ENCODE results near the gene PRKACA.

Gene PRKACA

GRCh38 chr19:14117668-14118164 lies at the start of gene PRKACA:
Gene PRKACA, minus strand, starts transcription at chr19:14117762. Its CDS starts 215 bp downstream, at chr19:14117547.
- peak; percentile 59 to 100 (median 99) for DNase-seq

GRCh38 chr19:14166999-14167575 lies 49.5 kb upstream of the PRKACA start:
- DNase-seq, result no peak

DNA sequence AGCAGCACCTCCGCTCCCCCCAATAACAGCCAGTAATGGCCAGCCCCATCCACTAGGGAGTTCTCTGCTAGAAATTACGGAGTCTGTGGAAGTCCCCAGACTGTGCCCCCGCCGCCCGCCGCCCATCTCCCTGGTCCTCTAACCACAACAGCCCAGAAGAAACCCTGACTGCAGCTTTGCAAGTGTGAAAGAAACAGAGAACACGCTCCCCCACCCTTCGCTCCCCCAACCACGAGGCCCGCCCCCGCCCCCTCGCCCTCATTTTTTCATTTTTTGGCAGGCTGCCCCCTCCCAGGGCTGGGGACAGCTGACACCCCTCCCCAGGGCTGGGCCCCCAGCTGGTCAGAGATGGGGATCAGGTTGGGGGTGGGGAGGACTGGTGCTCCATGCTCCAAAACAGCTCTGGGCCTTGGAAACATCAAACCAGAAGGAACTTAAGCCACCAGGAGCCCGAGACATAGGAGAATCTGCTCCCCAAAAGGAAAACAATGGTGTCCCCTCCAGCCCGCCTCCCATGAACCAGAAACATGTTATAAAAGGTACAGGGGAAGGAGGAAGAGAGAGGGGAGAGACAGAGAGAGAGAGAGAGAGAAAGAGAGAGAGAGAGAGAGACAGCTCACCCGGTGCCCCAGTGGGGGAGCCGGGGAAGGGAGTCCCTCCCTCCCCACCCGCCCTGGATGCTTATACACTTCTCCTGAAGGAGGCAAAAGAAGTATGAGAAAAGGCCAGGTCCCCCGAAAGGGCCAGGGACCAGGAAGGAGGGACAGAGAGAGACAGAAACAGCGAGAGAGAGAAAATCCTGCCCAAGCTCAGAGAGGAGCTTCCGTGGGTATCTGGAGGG lies 48.6 kb upstream of the PRKACA start:
- peak in 2 of 56 donors; percentile 7 to 10 for DNase-seq

GRCh38 chr19:14164724-14165493 lies 47.3 kb upstream of the PRKACA start:
- DNase-seq, result no peak

DNA sequence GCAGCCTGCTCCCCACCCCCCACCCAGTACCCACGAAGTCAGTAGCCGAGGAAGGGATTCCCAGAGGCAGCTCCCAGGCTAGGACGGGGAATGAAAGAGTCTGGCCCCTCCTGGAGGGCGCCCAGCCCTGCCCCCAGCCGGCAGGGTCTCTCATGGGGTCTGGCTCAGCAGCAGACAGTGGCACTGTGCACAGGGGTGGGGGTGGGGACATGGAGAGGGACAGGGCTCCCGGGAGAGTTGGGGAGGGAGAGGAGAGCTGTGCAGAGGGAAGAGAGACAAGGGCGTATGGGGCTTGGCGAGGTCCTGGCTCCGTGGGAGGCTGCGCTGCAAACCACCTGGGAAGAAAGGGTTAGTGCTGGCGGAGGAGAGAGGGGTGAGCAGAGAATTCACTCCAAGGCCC lies 46.5 kb upstream of the PRKACA start:
- DNase-seq, result no peak

GRCh38 chr19:14162871-14163297 lies 45.3 kb upstream of the PRKACA start:
- DNase-seq, result no peak

- DNase-seq, result no peak
These were observed 43.7 kb upstream of the PRKACA start for GRCh38 chr19:14161305-14161704.

GRCh38 chr19:14160017-14160703 lies 42.6 kb upstream of the PRKACA start:
- no peak for DNase-seq

GRCh38 chr19:14159059-14159458 lies 41.5 kb upstream of the PRKACA start:
- no peak for DNase-seq

DNA sequence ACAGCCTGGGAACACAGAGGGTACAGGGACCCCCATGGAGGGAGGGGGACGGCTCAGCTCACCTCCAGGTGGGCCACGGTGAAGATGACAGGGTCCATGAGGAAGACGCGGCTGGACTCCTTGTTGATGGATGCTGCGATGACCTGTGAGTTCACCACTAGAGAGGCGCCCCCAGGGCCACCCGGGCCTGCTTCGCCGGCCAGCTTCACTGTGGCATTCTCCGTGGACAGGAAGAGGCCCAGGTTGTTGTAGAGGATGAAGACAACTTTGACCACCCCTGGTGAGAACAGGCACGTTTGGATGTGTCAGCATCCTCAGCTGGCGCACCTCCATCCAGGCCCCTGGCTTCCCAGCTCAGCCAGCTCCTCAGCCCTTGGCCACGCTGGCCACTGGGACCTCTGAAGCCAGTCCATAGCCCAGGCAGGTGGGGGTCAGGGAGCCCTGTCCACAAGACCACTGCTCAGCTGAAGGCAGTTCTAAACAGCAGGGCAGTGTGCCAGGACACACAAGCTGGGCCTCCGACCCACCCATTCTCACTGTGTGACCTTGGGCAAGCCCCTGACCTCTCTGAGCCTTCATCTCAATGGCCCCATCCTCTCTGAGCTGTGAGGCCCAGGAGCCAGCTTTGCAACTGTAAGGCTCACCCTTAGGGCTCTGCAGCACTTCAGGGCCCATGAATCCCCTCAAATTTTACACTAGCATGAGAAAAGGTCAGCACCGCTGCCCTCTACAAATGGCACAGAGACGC lies 40.9 kb upstream of the PRKACA start:
- no peak for DNase-seq

DNA sequence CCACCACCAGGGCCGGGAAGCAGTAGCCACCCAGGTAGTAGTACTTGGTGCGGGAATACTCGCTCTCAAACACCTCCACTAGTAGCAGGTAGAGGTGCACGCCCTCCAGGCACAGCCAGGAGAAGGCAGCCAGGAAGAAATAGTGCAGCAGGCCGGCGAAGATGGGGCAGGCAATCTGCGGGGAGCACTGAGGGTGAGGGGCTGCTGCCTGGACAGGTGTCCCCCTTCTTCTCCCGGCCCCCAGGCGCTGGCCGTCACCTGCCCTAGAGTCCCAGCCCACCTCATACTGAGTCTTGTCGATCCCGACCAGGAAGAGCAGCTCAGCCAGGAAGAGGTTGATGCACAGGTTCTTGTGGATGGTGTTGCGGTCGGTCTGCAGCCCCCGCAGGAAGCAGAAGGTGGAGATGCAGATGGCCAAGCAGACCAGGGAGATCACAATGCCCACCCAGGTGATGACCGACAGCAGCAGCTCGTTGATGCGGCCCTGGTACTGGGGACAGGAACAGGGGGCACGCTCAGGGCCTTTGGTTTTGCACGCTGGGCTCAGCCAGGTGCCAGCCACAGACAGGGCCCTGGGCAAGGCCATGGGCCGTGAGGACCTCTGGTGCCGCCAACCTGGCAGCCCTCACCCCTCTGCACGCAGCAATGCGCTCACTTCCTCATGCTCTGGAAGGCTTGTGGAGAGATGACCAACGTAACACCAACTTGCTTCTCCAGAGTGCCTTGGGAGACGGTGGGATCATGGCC lies 39.6 kb upstream of the PRKACA start:
- DNase-seq, result no peak

DNA sequence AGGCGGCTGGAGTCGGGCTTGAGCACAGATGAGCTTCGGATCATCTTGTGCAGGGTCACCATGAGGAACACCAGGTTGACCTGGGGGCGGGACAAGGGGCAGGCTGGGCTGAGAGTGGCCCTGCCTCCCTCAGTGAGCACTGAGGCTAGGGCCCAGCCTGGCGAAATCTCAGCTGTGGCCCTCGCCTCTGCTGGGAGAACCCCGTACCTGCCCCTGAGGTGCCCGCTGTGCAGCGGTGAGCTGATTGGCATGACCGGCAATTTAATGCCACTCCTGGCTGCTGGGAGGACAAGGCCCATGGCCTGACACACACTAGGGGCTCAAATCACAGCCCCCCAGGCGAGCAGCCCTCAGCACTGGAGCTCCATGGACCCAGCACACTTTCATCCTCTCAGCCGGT lies 38.6 kb upstream of the PRKACA start:
- DNase-seq, result no peak

GRCh38 chr19:14155371-14155770 lies 37.8 kb upstream of the PRKACA start:
- no peak for DNase-seq

DNA sequence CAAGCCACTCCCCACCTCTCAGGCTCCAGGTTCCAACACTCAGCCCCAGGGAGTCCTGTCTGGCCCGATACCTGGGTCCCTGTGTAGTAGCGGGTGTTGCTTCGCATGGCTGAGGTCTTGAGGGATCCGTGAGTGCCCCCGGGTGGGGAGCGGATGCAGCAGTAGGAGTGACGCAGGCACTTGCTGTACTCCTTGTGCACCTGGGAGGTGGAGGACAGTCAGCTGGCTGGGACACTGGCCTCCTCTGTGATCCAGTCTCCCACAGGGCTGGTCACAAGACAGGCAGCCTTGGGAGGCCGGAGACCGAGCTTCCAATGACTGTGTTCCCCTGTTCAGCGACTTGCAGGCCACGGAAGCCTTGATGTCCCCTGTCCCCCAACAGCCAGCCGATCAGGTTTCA lies 35.2 kb upstream of the PRKACA start:
- DNase-seq, result no peak

DNA sequence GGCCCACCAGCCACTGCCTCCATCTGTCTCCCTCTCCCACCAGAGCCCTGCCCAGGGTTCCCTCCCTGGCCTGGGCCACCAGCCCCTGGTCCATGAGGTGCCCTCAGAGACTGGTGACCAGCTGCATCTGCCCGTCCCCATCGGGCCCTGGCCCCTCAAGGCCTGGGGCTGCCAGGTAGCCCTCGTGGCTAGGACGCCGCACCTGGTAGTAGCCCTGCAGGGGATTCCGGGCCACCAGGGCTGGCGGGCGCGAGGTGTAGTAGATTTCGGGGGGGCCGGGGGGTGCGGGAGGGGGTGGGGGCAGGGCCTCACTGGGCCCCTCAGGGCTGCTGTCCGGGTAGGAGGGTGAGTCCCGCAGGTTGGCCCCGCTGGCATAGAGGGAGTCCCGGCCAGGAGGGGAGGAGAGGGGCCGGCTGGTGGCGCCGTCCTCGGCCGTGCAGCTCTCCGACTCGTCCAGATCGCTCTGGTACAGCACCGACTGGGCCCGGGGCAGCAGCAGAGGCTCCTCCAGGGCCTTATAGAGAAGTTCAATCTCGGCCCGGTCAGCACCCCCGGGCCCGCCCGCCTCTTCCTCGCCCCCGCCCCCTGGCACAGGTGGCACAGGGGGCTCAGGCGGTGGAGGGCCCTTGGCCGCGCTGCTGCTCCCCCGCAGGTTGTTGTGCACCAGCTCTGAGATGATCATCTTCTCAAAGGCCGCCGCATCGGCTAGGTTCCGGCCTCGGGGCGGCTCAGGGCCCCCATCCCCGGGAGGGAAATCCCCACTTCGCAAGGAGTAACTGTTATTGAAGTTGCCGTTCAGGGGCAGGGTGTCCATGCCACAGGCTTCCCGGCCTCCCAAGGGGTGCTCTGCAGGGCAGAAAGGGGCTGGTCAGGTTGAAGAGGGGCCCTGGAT lies 33.5 kb upstream of the PRKACA start:
- no peak for DNase-seq

GRCh38 chr19:14150041-14150769 lies 32.6 kb upstream of the PRKACA start:
- DNase-seq, result no peak

GRCh38 chr19:14149509-14149994 lies 32.0 kb upstream of the PRKACA start:
- peak in 50 of 56 donors; percentile 16 to 78 (median 46) for DNase-seq
